GM19372 (cell line): ENCODE results near the gene CFAP126.
"Not testable (repeated sequence)": the region's sequence is repeated elsewhere in the genome, so short reads cannot be mapped to it uniquely, and the experiment has no call there.

Experiments used
- ATAC-seq: cut with Tn5 transposase; IDR thresholded peaks from one replicate; pipeline ENCODE4 v1.9.1; 2021; ENCODE audit warnings: mild to moderate bottlenecking, low read depth, moderate library complexity; ENCODE audit not compliant: unreplicated experiment

Gene CFAP126, protein sequence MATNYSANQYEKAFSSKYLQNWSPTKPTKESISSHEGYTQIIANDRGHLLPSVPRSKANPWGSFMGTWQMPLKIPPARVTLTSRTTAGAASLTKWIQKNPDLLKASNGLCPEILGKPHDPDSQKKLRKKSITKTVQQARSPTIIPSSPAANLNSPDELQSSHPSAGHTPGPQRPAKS

DNA sequence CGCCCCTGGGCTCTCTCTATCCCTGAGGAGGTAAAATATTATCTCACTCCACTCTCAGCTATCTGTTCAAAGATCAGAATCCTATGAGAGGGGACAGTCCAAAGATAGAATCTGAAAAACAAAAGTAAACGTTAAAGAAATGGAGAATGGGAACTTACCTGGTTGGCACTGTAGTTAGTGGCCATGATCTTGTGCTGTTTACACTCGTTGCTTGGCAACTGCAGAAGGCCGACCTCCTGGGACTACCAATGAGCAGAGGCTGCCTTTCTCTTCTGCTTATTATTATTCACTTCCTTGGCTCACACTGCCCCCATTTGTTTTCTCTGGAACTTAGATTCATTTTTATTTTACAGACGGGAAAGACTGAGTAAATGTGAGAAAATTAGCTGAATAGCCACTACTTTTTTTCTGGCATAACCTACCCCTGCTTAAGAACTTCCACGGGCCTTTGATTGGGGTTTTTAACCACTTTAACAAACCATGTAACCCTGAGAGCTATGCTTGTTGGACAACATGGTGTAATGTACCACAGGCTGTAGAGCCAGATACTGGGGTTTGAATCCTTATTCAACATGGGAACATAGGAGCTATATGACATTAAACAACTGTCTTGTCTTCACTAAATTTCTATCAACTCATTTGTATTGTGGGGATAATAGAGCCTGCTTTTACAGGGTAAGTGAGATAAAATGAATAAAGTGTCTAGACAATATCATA is at the start of gene CFAP126:
Gene CFAP126 (minus strand): TSS at position 193 of the 717 bp plus-strand sequence. CDS start 8 bp downstream, at position 185.
- no peak for ATAC-seq

DNA sequence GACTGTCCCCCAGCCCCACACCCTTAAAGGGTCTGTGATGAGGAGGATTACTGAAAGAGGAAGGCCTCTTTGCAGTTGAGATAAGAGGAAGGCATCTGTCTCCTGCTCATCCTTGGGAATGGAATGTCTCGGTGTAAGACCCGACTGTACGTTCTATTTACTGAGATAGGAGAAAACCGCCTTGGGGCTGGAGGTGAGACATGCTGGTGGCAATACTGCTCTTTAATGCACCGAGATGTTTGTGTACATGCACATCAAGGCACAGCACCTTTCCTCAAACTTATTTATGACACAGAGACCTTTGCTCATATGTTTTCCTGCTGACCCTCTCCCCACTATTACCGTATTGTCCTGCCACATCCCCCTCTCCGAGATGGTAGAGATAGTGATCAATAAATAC is 45.4 kb upstream of the CFAP126 start:
- not testable (repeated sequence) for ATAC-seq

DNA sequence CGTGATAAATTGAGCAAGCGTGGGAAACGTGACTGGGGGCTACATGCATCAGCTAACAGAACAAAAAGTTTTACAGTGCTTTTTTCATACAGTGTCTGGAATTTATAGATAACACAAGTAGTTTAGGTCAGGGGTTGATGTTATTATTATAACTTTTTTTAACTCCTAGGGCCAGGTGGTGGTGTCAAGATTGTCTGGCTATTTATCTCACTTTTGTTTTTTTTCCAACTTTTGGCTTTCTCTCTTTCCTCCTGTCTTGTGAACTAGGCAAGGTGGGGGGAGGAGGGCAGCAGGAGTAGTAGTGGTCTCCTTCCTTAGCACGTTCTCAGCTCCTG is 42.9 kb upstream of the CFAP126 start:
- ATAC-seq, result not testable (repeated sequence)

DNA sequence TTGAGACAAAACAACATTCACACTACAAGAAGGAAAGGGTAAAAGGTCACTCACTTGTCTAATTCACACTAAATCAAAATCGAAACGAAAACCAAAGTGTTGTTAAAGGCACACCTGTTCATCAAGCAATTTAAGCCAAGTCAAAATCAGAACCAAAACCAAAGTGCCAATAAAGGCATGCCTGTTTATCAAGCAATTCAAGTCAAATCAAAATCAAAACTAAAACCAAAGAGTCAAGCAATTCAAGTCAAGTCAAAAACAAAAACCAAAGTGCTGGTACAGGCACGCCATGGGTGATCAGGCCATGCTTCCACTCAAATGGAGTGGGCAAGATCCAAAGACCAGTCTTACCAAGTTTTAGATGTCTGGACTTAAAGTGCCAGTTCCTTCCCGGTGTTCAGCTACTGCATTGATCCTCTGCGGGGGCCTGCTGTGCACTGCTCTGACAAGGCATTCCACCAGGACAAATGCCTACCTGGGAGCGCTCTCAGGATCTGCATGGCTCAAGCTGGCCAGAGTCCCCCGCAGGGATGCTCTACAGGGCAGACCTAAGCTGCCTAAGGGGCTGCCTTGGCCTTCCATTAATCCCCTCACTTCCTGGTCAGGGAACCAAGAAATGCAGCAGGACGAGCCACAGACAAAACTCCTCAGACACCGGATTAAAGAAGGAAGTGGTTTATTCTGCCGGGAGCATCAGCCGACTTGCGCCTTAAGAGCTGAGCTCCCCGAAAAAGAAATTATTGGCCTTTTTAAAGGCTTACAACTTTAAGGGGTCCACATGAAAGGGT is 42.4 kb upstream of the CFAP126 start:
- not testable (repeated sequence) for ATAC-seq

DNA sequence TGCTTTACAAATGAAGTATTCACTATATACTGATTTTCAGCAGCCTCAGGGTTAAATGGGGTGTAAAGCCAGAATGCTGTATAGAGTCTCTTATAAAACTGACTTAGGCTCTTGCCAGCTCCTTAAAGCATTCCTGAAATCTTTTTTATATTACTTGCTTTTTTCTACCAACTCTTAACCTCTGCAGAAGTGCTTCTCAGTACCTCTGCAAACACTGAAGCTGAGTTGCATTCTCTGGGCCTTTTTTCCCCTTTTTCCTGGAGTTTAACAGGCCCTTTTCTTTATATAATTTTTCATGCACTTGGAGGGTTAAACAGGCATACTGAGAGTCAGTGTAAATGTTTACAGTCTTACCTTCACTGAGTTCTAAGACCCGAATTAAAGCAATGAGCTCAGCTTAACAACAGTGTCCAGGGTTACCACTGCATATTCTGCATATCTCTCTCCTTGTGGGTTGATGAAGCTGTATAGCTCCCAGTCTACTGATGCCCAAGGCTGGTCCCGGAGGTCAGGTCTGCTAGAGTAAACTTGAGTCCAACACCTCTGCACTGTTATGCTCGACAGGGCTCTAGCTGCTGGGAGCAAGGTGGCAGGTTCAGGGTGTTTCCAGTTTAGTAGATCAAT is 40.9 kb upstream of the CFAP126 start:
- no peak for ATAC-seq

DNA sequence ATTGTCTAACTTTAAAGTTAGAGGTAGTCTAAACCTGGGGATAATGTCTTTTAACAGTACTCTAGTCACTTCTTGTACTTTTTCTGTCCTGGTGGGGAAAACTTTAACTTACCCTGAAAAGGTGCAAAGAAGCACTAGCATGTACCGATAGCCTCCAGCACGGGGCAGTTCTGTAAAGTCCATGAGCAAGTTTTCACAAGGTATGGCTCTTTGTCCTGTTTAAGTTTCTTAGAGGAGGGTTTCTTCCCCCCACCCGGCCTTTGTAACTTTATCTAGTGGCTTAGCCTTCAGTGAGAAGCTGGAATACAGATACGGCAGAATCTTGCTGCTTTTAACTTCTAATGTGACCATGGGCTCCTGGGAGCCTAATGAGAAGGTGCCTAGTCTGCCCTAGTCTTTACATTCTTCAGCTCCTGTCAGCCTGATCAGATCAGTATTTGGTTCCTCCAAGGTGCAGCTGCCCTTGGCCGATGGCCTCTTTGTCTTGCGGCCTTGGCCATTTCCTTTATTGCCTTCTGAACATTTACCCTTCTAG is 39.8 kb upstream of the CFAP126 start:
- ATAC-seq, result no peak

DNA sequence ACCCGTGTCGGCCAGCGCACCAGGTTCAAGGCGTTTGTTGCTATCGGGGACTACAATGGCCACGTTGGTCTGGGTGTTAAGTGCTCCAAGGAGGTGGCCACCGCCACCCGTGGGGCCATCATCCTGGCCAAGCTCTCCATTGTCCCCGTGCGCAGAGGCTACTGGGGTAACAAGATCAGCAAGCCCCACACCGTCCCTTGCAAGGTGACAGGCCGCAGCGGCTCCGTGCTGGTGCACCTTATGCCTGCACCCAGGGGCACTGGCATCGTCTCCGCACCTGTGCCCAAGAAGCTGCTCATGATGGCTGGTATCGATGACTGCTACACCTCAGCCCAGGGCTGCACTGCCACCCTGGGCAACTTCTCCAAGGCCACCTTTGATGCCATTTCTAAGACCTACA is 38.9 kb upstream of the CFAP126 start:
- not testable (repeated sequence) for ATAC-seq

DNA sequence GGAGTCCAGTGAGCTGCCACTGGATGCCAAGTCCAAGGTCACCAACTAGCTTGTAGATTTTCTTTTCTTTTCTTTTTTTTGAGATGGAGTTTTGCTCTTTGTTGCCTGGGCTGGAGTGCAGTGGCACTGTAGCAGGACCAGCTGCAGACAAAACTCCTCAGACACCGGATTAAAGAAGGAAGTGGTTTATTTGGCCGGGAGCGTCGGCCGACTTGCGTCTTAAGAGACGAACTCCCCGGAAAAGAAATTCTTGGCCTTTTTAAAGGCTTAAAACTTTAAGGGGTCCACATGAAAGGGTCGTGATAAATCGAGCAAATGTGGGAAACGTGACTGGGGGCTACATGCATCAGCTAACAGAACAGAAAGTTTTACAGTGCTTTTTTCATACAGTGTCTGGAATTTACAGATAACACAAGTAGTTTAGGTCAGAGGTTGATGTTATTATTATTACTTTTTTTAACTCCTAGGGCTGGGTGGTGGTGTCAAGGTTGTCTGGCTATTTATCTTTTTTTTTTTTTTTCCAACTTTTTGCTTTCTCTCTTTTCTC is 36.4 kb upstream of the CFAP126 start:
- no peak for ATAC-seq

DNA sequence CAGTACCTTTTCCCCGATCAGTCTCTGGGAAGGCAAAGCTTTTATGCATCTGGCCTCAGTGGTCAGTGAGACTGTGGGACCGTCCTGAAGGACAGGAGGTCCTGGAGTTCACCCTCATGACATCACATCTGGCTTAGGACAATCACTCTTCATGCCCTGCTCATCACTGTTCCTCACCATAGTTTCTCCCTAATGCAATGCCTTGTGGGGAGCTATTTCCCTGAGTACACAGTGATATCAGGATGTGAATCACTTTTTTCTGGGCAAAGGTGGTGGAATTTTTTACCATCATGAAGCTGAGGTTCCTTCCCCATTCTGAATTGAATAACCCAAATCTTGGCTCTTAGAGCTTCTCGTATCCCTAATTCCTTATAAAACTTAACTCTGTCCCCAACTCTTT is 34.8 kb upstream of the CFAP126 start:
- no peak for ATAC-seq

DNA sequence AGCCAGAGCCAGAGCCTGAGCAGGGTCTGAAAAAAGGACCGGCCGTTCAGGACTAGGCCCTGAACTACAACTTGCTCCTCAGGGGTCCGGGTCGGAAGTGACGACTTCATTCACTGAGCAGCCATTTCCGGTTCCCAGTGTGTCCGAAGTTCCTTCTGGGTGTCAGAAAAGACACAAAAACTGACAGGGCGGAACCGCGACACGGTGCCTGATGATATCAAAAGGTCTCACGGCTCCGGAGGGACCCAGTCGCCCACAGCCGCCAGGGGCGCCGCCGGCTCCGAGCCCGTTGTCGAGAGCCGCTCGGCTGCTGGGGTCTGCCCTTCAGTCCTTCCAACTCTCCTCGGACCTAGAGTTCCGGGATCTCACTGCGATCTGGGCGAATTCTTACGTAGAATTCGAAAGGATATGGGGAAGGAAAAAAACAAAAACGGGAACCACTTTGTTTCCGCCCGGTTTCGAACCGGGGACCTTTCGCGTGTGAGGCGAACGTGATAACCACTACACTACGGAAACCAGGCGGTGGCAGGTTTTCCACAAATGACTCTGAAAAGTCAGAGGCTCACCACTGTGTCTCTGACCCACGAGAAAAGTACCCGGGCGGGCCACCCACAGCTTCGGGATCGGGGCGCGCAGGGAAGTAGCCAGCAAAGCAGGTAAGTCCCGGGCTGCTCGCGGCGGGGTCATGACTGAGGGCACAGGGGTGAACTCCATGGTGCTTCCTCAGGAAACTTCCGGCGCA is 31.8 kb upstream of the CFAP126 start:
- ATAC-seq, result peak; percentile 70

DNA sequence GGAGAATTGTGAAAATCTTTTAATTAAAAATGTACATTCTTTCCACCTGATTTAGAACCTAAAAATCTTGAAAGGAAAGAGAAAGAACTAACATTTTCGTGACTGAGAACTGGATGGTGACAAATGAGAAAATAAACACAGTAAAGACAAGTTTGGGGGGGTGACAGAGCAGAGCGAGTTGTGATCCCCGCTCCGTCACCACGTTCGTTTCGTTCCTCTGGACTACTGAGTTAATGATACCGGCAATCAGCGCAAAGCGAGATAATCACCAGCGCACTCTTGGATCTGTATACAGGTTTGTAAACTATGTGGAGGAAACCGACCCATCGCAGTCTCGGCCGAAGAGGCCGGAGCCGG is 31.2 kb upstream of the CFAP126 start:
- peak; percentile 16 for ATAC-seq

DNA sequence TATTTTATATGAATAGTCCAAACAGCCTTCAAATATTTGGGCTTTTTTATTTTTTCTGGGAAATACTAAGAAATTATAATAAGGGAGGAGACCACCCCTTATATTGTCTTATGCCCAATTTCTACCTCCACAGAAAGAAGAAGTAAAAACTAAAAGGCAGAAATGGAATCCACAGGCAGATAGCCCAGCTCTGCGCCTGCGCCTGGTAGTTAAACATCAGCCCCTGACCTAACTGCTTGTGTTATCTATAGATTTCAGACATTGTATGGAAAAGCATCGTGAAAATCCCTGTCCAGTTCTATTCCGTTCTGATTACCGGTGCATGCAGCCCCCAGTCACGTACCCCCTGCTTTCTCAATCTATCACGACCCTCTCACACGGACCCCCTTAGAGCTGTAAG is 29.4 kb upstream of the CFAP126 start:
- ATAC-seq, result not testable (repeated sequence)

DNA sequence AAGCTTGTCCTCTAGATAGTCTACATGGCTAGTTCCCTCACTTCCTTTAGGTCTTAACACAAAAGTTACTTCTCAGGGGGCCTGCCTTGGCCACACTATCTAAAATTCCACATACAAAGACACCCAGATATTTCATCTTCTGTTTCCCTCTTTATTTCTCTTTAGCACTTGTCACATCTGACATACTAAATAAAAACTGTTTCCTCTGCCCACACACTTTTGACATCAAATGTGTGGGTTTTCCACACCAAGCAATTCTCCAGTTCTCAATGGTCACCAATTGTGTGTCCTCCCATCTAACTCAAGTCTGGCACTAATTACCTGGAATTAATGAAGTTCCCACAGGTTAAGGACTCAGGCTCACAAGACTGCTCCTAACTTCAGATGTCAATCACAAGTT is 25.5 kb upstream of the CFAP126 start:
- no peak for ATAC-seq

DNA sequence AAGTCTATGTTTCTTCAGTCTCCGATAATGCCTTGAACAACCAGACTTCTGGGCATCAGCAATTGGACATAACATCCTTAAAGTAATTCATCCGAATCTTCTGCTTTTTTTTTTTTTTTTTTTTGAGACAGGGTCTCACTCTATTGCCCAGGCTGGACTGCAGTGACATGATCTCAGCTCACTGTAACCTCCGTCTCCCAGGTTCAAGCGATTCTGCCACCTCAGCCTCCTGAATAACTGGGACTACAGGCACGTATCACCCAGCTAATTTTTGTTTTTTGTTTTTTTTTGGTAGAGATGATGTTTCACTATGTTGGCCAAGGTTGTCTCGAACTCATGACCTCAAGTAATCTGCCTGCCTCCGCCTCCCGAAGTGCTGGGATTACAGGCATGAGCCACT is 23.9 kb upstream of the CFAP126 start:
- no peak for ATAC-seq

DNA sequence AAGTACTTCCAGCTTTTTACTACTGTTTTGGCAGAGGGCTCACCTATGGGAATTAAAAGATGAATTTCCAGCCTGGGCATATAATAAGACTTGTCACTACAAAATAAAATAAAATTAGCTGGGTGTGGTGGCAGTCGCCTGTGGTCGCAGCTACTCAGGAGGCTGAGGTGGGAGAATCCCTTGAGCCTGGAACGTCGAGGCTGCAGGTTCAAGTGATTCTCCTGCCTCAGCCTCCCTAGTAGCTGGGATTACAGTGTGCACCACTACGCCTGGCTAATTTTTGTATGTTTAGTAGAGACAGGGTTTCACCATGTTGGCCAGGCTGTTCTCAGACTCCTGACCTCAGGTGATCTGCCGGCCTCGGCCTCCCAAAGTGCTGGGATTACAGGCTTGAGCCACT is 23.5 kb upstream of the CFAP126 start:
- ATAC-seq, result not testable (repeated sequence)

DNA sequence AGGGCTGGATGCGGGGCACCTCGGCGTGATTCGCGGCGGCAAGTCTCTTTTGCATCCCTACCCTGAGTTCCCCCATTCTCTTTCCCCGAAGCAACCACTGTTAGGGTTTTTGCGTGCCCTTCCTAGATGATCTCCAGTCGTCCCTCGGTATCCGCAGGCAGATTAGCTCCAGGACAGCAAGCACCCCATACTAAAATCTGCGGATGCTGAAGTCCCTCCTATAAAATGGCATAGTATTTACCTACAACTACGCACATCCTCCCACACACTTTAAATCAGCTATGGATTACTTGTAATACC is 22.8 kb upstream of the CFAP126 start:
- no peak for ATAC-seq

DNA sequence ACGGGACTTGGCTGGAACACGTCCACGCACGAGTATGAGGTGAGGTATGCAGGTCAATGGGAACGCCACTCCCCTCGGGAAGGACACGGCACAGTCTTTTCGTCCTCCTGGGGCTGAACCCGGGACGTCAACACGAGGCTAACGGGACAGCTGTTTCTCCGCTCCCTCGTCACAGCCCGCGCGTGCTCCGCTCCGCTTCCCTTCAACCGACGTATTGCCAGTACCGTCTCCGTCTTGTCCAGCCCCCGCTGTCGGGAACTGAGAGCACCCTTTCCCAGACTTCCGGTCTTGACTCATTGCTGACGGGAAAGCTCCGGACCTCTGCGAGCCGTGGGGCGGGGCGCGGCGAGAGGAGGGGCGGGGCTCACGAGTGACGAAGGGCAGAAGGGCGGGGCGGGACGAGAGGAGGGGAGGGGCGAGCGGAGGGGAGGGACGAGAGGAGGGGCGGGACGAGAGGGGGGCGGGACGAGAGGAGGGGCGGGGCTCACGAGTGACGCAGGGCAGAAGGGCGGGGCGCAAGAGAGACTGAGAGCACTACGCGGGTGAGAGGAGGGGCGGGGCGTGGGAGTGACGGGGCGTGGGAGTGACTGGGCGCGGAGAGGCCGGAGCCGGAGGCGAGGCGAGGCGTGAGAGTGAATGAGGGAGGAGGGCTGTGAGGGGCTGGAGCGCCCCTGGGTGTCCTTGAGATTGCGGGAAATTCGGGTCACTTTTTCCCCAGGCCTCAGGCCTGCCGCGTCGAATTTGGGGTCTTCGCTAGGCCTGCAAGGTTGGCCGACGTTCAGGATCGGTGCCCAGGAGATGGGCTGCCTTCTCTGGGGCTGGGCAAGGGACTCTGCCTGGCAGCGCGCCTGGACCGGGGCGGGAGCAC is 22.2 kb upstream of the CFAP126 start:
- peak; percentile 88 for ATAC-seq

DNA sequence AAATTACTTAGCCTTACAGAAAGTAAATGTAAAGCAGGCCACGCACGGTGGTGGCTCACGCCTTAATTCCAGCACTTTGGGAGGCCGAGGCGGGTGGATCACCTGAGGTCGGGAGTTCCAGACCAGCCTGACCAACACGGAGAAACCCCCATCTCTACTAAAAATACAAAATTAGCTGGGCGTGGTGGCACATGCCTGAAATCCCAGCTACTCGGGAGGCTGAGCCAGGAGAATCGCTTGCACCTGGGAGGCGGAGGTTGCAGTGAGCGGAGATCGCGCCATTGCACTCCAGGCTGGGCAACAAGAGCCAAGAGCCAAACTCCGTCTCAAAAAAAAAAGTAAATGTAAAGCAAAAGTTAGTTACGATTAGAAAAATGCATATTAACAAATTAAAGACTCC is 21.5 kb upstream of the CFAP126 start:
- ATAC-seq, result not testable (repeated sequence)

DNA sequence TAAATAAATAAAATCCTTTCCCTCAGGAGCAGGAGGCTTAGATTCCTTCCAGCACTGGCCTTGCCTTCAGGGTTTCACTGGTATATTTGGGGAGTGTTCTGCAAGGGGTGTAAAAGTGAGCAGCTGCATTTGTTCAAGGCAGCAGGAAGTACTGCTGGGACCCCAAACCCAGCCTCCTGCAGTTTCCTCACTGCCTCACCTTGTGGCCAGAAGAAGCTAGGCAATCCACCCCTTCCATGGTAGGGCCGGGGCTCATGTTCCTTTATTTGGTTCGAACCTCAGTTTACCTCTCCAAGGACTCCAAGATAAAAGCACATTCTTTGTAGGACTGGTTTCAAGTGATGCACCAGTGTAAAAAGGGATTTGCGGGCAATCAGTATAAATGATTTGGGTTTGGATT is 21.0 kb upstream of the CFAP126 start:
- no peak for ATAC-seq
